Suprapubic skin (tissue), 4 donors: Measurements from ENCODE around the gene CCM2L.

Source experiments
- EP300 ChIP-seq: sonication (generic); formaldehyde crosslinking; IDR thresholded peaks from one replicate; pipeline ENCODE4 v1.6.1; 2017; ENCODE audit warnings: antibody characterized with exemption
- POLR2A ChIP-seq, 2 donors: fragments of 450-650 bp; IDR thresholded peaks; one replicate each; pipeline ENCODE4 v1.6.1; 2017; ENCODE audit warnings: antibody characterized with exemption in 2 of 2, mild to moderate bottlenecking in 2 of 2, moderate library complexity in 2 of 2
- POLR2AphosphoS5 ChIP-seq, 3 donors: sonication (generic); formaldehyde crosslinking; IDR thresholded peaks; one replicate each; pipeline ENCODE4 v1.6.1; 2017; ENCODE audit warnings: antibody characterized with exemption in 3 of 3
- TF ChIP-seq, protein P1 (sequence below), 2 donors: fragments of 200-600 bp in 1 of 2; fragments of 450-650 bp in 1 of 2; sonication (generic) in 1 of 2; IDR thresholded peaks; one replicate each; pipeline ENCODE4 v1.5.1; 2016 to 2019; ENCODE audit warnings: antibody characterized with exemption in 2 of 2, mild to moderate bottlenecking in 1 of 2, moderate library complexity in 1 of 2

DNA sequence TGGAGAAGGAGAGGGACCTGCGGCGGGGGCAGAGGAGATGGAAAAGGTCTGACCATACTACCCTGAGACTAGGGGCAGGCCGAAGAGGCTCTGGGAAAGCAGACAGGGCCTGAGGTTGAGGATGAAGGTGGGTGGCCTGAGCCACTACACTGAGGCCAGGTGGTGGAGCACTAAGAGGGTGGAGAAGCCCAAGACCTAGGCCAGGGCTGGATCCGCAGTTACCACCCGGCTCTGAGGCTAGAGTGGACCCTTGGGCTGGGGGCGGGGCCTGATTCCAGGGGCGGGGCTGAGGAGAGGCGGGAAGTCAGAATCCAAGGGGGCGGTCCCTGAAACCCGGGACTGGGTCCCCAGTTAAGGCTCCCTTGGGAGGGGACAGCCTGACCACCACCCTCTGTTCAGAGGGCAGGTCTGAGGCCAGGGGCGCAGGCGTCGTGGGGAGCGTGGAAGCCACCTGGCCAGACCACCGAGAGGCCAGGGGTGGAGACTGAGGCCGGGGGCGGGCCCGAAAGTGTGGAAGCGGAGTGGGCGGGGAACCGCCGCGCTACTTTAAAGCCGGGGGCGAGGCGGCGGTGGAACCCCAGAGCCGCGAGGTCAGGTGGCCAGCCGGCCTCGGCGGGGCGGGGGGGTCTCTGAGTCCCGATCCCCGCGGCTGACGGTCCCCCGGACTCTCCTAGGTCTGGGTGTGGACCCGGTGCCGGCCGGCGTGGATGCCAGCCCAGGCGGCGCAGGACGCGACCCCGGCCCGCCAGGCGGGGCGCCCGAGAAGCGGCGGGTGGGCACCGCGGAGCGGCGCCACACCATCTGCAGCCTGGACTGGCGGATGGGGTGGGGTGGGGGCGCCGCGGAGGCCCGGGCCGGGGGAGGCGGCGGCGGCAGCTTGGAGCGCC lies 8.3 kb downstream of the CCM2L start:
- TF ChIP-seq, protein P1, sequence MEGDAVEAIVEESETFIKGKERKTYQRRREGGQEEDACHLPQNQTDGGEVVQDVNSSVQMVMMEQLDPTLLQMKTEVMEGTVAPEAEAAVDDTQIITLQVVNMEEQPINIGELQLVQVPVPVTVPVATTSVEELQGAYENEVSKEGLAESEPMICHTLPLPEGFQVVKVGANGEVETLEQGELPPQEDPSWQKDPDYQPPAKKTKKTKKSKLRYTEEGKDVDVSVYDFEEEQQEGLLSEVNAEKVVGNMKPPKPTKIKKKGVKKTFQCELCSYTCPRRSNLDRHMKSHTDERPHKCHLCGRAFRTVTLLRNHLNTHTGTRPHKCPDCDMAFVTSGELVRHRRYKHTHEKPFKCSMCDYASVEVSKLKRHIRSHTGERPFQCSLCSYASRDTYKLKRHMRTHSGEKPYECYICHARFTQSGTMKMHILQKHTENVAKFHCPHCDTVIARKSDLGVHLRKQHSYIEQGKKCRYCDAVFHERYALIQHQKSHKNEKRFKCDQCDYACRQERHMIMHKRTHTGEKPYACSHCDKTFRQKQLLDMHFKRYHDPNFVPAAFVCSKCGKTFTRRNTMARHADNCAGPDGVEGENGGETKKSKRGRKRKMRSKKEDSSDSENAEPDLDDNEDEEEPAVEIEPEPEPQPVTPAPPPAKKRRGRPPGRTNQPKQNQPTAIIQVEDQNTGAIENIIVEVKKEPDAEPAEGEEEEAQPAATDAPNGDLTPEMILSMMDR (IDR thresholded peaks at IDR 0.05), result no peak
- TF ChIP-seq EP300 (no peak), POLR2A (IDR thresholded peaks at IDR 0.05) (no peak), POLR2AphosphoS5 (IDR thresholded peaks at IDR 0.05) (no peak)
